OCI-M2 (cell line): ENCODE results near the gene CDCA5.
"Not testable (repeated sequence)": the region's sequence is repeated elsewhere in the genome, so short reads cannot be mapped to it uniquely, and the experiment has no call there.

Source experiments
- DNase-seq: peaks from one replicate; lab custom pipeline; 2025; ENCODE audit not compliant: unreplicated experiment; lab: John Stamatoyannopoulos, UW

The CDCA5 gene

DNA sequence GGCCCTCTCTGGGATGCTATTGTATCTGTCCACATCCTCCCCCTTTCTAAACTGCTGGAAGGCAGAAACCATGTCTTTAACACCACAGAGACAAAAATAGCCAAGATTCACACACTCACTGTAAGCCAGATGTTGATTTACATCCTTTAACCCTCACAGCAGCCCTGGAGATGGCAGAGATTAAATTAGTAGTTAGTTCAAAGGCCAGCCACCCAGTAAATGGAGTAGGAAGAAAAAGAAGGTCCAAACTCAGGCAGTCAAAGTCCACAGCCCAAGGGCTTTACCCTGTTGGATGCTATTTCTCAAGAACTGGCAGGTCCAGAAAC lies 35.8 kb upstream of the CDCA5 start:
- no peak for DNase-seq

DNA sequence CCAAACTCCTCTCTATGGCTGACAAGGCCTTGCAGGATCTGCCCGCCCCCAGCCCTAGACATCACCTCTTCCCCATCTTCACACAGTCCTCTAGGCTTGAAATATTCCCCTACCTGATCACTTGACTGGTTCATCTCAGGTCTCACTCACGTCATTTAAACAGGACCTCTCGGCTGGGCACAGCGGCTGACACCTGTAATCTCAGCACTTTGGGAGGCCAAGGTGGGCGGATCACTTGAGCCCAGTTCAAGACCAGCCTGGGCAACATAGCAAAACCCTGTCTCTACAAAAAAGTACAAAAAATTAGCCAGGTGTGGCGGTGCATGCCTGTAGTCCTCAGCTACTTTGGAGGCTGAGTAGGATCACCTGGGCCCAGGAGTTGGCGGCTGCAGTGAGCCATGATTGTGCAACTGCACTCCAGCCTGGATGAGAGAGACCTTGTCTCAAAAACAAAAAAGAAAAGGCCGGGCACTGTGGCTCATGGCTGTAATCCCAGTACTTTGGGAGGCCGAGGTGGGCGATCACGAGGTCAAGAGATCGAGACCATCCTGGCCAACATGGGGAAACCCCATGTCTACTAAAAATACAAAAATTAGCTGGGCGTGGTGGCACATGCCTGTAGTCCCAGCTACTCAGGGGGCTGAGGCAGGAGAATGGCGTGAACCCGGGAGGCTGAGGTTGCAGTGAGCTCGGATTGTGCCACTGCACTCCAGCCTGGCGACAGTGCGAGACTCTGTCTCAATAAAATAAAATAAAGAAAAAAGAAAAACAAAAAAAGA lies 35.2 kb upstream of the CDCA5 start:
- DNase-seq, result not testable (repeated sequence)

DNA sequence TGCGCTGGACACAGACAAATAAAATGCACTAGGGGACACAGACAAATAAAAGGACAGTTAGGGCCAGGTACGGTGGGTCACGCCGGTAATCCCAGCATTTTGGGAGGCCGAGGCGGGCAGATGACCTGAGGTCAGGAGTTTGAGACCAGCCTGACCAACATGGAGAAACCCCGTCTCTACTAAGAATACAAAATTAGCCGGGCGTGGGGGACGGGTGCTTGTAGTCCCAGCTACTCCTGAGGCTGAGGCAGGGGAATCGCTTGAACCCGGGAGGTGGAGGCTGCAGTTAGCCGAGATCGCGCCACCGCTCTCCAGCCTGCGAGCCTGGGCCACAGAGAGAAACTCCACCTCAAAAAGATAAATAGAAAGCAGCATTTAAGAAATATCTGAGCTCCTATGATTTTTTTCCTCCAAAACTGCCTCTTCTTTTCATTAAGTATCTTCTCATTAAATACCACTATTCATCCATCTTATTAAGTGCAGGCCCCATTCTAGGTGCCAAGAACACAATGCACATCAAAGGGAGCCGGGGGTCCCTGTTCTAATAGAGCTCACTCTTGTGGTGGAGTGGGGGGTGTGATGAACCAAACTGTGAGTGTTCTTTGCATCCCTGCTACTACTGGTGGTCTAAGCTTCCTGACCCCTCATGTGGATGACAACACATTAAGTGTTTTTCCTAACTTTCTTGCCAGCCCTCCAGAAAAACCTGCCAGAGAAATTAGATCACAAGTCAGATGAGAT lies 34.4 kb upstream of the CDCA5 start:
- no peak for DNase-seq

DNA sequence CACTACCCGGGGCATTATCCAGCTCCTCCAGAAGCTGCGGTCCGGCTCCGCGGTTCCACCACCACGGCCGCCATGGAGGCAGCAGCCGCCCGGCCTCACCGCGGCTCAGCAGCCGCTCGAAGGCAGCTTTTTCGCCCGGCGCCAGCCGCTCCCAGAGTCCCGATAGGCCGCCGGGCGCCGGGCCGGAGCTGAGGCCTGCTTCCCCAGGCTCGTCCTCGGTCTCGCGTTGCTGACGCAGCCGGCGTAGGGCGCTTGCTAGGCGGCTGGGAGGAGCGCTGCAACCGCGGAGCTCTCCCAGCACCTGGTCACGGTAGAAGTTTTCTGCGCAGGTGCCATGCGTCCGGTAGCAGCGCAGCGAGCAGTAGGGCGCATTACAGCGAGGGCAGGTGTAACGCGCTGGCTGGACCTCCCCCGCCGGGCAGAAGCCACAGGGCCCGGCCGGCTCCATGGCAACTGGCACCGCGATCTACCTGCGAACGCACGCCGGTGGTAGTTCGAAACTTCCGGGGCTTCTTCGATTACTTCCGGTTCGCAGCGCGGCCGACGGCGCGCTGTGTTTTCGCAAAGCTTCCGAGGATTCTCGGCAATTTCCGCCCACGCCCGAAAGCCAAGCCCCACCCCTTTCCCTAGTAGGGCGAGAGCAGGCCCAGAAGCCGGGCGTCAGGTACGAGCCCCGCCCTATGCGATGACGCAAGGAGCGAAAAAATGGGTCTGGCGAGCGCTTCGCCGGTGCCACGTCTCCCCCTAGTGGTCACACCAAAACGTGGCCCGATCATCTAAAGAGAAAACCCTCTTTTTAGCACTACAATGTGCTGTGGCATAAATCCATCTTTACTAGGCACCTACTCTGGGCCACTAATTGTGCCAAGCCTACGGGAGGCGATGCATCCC lies 33.6 kb upstream of the CDCA5 start, which contains the start of gene ZNHIT2:
ZNHIT2 (minus strand) TSS at position 496 of the 891 bp plus-strand sequence; CDS start at position 448, 48 bp downstream.
- DNase-seq, result peak; percentile 88

DNA sequence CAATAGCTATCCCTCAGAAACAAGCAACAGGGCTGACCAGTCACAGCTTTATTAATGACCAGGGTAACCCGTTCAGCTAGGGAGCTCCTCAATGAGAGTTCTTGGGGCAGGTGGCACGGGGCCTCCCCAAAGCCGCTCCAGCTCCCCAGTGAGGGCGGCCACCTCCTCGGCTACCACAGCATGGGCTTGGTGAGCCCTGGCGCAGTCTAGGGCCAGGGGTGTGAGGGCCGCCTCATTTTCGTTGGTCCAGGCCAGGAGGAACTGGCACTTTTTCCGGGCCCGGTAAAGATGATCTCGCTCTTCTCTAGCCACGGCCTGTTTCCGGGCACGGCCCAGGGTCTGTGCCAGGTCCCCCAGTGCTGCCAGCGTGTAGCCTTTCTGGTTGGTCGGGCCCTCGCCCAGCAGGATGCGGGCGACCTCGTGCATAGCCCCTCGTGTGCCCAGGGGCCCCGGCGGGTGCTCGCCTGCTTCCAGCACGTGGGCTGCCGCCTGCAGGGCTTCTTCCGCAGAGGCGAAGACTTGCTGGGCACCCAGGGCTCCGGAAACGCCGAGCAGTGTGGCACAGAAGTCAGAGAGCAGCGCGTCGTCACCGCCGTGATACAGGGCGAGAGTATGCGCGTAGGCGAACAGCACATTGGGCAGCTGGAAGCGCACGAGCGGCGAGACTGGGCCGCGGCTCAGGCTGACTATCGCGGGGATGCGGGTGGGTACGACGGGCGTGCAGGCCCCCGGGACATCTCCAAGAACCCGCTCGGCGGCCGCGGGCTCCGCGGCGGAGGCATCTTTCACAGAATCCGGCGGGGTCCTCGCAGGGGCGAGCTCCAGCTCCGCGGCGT lies 32.7 kb upstream of the CDCA5 start:
- DNase-seq, result no peak

DNA sequence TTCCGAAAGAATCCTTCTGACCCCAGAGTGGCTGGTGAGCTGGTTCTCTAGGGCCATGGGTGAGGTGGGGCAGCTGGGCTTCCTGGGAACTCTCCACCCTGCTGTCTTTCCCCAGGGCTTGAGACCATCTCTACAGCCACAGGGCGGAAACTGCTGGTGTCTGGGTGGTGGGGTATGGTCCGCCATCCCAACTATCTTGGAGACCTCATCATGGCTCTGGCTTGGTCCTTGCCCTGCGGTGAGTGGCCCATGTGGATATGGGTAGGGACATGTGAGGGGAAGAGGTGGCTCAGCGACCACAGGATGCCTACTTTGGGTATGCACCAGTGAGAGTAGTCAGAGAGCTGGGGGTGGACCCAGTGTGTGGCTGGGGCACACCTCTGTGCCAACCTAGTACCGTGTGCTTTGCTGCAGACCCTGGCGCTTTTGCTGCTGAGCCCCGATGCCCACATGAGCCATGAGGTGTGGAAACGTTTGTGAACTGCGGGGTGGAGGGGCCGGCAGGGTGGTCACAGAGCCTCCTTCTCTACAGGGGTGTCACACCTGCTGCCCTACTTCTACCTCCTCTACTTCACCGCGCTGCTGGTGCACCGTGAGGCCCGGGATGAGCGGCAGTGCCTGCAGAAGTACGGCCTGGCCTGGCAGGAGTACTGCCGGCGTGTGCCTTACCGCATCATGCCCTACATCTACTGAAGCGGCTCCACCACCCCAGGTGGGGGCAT lies 31.7 kb upstream of the CDCA5 start:
- no peak for DNase-seq

DNA sequence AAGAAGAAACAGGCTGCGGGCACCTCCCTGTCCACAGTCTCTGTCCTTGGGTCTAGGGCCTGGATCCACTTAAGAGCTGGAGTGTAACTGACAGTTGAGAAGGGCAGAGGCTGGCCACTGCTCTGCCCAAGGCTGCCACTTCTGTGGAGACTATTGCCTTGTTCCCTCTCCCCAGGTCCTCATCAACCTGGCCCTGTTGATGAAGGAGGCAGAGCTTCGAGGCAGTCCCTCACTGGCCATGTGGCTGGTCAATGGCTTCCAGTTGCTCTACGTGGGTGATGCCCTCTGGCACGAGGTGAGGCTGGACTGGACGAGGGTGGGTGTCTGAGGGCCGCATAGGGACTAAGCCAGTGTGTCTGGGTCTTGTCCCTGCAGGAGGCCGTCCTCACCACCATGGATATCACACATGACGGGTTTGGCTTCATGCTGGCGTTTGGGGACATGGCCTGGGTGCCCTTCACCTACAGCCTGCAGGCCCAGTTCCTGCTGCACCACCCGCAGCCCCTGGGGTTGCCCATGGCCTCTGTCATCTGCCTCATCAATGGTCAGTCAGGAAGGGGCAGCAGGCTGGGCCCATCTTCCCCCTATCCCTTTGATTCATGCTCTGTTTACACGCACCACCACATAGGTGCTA lies 30.8 kb upstream of the CDCA5 start:
- no peak for DNase-seq

DNA sequence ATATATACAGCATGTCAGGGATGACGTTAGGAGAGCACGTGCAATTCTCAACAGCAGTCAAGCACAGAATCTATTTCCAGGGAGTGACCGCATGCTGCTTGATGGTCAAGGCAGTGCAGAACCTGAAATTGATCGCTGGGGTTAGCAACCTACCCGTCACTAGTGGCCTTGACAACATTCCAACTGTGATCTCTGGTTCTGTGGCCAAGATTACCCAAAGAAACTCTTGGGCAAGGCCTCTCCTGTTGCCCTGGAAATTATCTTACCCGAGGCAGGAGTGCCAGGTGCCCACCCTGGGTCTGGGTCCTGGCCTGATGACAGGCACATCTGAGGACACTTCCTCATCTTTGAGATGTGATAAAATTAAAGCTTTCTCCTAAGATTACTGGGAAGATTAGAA lies 30.0 kb upstream of the CDCA5 start:
- DNase-seq, result no peak

DNA sequence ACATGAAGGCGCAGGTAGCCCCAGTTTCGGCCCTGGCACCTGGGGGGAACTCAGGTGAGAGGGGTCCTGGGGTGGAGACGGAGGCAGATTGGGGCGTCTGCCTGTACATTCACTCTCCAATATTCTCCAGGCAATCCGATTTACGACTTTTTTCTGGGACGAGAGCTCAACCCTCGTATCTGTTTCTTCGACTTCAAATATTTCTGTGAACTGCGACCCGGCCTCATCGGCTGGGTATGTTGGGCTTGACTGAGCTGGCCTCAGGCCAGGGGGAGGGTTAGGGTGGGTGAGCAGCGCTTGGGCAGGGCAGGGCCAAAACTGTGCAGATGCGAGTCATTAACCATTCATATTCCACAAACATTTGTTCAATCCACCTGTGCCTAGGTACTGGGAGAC lies 29.5 kb upstream of the CDCA5 start:
- no peak for DNase-seq

DNA sequence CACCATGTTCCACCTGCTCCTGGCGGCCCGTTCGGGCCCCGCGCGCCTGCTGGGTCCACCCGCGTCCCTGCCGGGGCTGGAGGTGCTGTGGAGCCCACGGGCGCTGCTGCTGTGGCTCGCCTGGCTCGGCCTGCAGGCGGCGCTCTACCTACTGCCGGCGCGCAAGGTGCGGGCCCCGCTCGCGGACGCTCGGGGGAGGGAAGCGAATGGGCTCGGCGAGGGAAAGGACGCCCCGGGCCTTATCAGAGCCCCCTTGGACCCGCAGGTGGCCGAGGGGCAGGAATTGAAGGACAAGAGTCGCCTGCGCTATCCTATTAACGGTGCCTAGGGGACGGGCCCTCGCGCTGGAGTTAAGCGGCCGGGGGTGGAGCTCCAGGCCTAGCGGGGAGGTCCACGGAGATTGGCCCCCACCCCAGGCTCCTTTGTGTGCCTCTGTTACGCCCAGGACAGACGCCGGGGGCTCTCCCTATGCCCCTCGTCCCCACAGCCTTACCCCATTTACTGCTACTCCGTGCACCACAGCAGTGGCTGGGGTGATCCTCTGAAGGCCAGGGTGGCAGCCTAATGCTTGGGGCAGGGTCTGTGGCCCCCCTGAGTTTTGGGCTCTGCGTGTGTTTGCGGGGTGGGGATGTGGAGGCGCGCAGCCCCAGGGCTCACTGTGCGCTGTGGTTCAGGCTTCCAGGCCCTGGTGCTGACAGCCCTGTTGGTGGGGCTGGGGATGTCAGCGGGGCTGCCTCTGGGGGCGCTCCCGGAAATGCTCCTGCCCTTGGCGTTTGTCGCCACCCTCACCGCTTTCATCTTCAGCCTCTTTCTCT lies 28.9 kb upstream of the CDCA5 start:
- DNase-seq, result no peak

DNA sequence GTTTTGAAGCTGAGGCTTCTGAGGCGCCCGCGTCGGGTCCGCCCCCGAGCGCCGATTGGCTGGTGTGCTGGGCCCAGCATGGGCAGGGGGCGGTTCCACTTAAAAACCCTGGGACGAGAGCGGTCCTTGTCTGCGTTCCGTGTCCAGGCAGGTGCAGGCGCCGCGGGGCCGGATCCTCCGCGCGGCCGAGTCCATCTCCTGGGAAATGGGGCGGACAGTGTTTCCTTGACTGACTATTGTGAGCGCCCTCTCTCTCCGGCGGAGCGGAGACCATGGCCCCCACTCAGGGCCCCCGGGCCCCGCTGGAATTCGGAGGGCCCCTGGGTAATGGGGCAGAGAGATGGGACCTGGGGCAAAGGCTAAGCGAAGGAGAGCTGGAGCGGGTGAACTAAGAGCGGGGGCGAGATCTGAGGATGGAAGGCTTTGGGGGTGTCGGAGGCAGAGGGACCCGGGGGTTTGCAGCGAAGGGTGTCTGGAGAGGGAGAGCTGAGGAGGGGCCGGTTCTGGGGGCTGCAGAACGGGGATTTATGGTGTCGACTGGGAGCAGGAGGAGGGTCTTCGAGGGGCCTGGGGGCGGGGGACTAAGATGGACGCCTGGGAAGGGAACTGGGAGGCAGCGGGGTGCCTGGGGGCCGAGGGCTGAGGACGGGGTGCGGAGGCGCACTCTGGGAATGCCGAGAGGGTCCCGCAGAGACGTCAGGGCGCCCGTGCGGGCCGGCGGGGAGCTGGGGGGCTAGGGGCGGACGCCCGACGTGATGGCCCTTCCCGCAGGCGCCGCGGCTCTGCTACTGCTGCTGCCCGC lies 28.1 kb upstream of the CDCA5 start, which contains the start of gene TM7SF2:
TM7SF2 (plus strand) TSS at position 129 of the 802 bp plus-strand sequence; CDS start at position 273, 144 bp downstream.
- no peak for DNase-seq

DNA sequence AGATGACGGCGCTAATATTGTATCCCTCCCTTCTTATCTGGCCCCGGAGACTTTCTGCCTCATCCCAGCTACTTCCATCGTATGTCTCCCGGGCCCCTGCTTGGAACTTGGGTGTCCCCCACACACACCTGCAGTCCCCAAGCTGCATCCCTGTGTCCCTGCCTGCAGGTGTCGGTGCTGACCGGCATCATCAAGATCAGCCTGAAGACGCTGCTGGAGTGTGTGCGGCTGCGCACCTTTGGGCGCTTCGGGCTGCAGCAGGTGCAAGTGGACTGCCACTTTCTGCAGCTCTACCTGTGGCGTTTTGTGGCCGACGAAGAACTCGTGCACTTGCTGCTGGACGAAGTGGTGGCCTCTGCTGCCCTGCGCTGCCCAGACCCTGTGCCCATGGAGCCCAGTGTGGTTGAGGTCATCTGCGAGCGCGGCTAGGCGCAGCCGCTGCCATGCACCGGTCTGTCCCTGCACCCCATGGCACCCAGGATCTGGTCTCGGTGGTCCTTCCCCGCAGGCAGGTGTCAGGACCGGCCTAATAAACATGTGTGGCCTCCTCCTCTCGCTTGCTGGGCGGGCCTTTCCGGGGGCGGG lies 27.4 kb upstream of the CDCA5 start:
- no peak for DNase-seq

DNA sequence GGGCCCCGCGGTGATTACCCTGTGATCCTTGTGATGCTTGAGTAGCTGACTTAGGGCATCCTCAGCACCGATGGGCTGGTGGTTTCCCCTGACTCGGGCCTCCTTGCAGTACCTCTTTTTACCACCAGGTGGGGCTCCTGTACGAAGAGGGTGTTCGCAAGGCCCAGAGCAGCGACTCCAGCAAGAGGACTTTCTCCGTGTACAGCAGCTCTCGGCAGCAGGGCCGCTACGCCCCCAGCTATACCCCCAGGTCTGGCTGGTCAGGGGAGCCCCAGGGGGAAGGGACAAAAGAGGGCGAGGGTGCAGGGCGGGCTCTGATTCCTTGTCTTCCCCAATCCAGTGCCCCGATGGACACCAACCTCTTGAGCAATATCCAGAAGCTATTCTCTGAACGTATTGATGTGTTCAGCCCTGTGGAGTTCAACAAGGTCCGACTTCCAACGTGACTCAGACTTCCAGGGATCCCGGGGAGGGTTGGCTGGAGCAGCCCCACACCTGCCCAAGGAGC lies 26.6 kb upstream of the CDCA5 start:
- DNase-seq, result peak; percentile 52

DNA sequence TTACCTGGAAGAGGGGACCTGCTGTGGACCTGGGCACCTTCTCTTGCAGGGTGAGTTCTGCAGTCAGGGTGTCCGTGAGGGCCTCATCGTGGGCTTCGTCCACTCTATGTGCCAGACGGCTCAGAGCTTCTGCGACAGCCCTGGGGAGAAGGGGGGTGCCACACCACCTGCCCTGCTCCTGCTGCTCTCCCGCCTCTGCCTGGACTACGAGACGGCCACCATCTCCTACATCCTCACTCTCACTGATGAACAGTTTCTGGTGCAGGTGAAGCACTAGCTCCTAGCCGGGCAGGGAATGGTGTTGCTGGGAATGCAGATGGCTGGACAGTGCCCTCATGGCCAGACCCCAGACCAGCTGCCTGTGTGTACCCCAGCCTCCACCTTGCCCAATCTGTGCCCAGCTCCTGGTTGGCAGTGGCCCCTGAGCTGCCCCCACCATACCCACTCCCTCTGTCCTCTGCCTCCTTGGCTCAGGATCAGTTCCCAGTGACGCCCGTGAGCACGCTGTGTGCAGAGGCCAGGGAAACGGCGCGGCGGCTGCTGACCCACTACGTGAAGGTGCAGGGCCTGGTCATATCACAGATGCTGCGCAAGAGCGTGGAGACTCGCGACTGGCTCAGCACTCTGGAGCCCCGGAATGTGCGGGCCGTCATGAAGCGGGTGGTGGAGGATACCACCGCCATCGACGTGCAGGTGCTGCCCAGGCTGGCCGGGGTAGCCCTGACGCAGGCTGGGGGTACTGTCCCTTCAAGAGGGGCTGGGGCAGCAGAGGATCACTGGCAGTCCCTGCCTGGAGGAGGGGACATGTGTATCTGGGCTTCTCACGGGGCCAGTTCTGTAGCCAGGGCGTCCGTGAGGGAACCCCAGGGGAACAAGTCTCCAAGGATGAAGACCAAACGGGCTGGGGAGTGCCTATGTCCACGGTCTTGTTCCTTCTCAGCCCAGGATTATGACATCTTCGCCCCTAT lies 25.7 kb upstream of the CDCA5 start:
- no peak for DNase-seq

DNA sequence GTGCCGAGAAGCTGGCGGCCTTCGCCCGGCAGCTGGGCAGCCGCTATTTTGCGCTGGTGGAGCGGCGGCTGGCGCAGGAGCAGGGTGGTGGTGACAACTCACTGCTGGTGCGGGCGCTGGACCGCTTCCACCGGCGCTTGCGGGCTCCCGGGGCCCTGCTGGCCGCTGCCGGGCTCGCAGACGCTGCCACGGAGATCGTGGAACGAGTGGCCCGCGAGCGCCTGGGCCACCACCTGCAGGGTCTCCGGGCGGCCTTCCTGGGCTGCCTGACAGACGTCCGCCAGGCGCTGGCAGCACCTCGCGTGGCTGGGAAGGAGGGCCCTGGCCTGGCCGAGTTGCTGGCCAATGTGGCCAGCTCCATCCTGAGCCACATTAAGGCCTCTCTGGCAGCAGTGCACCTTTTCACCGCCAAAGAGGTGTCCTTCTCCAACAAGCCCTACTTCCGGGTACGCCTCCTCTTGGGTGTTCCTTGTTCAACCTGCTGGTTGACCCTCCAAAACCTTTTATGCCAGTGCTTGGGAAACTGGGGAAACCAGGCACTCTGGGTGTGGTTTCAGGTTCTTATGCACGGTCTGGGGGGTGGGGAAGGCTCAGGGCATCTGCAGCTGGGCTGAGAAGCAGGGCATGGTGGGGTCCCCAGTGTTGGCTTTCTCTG lies 24.8 kb upstream of the CDCA5 start:
- DNase-seq, result no peak
